ENCODE data around the gene ZNF888. TPM values are rescaled to one million over a fixed set of nuclear protein-coding genes. Genes with fewer than 3 reads are reported as not detected.

The ZNF888 gene
- total RNA-seq, 1 donor from 2014 or later = 8.8 TPM

DNA sequence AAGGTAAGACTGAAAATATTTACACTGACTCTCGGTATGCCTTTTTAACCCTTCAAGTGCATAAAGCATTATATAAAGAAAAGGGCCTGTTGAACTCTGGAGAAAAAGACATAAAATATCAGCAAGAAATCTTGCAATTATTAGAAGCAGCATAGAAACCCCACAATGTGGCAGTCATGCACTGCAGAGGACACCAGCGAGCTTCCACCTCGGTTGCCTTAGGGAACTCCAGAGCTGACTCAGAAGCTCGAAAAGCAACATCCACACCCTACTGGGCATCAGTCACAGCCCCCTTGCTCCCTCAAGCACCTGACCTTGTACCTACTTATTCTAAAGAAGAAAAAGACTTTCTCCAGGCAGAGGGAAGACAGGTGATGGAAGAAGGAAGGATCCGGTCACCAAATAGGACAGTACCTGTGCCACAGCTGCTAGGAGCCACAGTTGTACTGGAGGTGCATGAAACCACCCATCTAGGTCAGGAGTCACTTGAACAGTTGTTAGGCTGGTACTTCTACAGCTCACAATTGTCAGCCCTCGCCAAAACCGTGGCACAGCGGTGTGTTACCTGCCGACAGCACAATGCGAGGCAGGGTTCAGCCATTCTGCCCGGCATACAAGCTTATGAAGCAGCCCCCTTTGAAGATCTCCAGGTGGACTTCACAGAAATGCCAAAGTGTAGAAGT lies 36.5 kb upstream of the ZNF888 start:
- Histone ChIP-seq H3K4me1 (peaks cover 14% of the 10 kb centered on the region), H3K36me3 (peaks cover 18% of the 10 kb centered on the region), H3K27me3 (ENCODE audit: low read depth) (no peaks in the 10 kb centered on the region), H3K27ac (no peak overlapping the region), H3K4me3 (no peak overlapping the region), H3K9me3 (peaks cover 34% of the 10 kb centered on the region)
- ATAC-seq (no peak), DNase-seq (no peak)
- intact Hi-C loops (cut with DNase I) = no loop called here
- TF ChIP-seq, protein P1, sequence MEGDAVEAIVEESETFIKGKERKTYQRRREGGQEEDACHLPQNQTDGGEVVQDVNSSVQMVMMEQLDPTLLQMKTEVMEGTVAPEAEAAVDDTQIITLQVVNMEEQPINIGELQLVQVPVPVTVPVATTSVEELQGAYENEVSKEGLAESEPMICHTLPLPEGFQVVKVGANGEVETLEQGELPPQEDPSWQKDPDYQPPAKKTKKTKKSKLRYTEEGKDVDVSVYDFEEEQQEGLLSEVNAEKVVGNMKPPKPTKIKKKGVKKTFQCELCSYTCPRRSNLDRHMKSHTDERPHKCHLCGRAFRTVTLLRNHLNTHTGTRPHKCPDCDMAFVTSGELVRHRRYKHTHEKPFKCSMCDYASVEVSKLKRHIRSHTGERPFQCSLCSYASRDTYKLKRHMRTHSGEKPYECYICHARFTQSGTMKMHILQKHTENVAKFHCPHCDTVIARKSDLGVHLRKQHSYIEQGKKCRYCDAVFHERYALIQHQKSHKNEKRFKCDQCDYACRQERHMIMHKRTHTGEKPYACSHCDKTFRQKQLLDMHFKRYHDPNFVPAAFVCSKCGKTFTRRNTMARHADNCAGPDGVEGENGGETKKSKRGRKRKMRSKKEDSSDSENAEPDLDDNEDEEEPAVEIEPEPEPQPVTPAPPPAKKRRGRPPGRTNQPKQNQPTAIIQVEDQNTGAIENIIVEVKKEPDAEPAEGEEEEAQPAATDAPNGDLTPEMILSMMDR (IDR thresholded peaks at IDR 0.05) = no peak

DNA sequence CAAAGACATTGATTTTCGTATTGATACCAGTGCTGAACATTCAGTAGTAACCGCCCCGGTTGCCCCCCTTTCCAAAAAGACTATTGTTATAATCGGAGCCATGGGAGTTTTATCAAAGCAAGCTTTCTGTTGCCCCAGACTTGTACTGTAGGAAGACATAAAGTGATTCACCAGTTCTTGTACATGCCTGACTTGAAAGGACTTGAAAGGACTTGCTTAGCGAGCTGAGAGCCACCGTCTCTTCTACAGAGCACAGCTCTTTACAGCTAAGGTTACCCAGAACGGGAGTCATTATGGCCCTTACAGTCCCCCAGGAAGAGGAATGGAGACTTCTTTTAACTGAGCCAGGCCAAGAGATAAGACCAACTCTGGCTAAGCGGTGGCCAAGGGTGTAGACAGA lies 34.4 kb upstream of the ZNF888 start:
- DNase-seq = no peak
- no peak overlapping the region for H3K27ac ChIP-seq
- no peak overlapping the region for H3K4me3 ChIP-seq
- TF ChIP-seq, protein P1 (IDR thresholded peaks at IDR 0.05) = no peak
- peaks cover 49% of the 10 kb centered on the region for H3K9me3 ChIP-seq
- ATAC-seq = no peak
- no peaks in the 10 kb centered on the region for H3K27me3 ChIP-seq (ENCODE audit: low read depth)
- intact Hi-C loops (cut with DNase I) = no loop called here
- H3K36me3 ChIP-seq = peaks cover 34% of the 10 kb centered on the region
- H3K4me1 ChIP-seq = peaks cover 14% of the 10 kb centered on the region

DNA sequence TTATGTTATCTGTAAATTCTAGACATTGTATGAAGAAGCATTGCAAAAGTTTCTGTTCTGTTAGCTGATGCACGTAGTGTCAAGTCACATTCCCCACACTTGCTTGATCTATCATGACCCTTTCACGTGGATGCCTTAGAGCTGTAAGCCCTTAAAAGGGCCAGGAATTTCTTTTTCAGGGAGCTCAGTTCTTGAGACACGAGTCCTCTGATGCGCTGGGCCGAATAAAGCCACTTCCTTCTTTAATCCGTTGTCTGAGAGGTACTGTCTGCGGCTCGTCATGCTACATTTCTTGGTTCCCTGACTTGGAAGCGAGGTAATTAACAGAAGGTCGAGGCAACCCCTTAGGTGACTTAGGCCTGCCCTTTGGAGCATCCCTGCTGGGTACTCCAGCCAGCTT lies 33.7 kb upstream of the ZNF888 start:
- Histone ChIP-seq H3K4me1 (peaks cover 11% of the 10 kb centered on the region), H3K27me3 (ENCODE audit: low read depth) (no peaks in the 10 kb centered on the region), H3K4me3 (no peak overlapping the region), H3K9me3 (peaks cover 55% of the 10 kb centered on the region), H3K27ac (no peak overlapping the region), H3K36me3 (peaks cover 41% of the 10 kb centered on the region)
- no peak for ATAC-seq
- no peak for DNase-seq
- TF ChIP-seq, protein P1 (IDR thresholded peaks at IDR 0.05) = no peak
- intact Hi-C loops (cut with DNase I) = no loop called here

DNA sequence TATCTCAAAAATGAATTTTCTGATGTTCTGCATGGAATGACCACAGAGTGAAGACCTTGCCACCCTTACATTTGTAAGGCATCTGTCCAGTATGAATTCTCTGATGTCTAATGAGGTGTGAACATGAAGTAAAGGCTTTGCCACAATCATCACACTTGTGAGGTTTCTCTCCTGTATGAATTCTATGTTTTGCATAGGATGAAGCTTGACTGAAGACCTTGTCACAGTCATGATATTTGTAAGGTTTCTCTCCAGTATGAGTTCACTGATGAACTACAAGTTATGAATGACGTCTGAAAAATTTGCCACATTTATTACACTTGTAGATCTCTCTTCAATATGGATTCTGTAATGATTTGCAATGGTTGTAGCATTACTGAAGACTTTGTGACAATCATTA lies 26.2 kb upstream of the ZNF888 start:
- Histone ChIP-seq H3K9me3 (peaks cover 72% of the 10 kb centered on the region), H3K27me3 (ENCODE audit: low read depth) (no peaks in the 10 kb centered on the region), H3K4me1 (no peaks in the 10 kb centered on the region), H3K27ac (no peak overlapping the region), H3K36me3 (peaks cover 35% of the 10 kb centered on the region), H3K4me3 (no peak overlapping the region)
- ATAC-seq = no peak
- DNase-seq = no peak
- TF ChIP-seq, protein P1 (IDR thresholded peaks at IDR 0.05) = no peak
- intact Hi-C loops (cut with DNase I) = no loop called here

DNA sequence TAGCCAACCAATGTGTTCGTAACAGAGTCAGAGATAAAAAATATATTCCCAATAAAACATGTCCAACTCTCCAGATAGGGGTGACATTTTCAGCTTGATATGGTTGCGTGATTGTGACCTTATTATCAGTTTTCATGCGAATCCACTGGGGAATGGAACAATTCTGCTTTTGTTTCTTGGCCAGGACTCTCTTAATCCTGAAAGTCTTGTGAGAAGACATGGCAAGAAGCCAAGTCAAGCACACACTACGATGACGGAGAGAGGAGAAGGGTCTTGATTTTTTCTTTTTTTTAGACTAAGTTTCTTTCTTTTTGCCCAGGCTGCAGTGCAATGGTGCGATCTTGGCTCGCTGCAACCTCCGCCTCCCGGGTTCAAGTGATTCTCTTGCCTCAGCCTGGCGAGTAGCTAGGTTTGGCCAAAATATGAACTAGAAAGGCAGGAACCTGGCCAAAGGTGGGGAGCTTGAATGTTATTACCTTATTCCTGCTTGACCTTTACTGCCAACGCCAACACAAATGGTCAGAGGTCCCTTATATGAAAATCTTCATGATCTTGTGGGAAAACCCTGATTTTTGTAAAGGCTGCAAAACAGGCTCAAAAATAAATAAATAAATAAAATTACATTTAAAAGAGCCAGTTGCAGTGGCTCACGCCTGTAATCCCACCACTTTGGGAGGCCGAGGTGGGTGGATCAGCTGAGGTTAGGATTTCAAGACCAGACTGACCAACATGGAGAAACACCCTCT lies 25.0 kb upstream of the ZNF888 start:
- H3K27me3 ChIP-seq (ENCODE audit: low read depth) = no peaks in the 10 kb centered on the region
- no peak for DNase-seq
- TF ChIP-seq, protein P1 (IDR thresholded peaks at IDR 0.05) = no peak
- intact Hi-C loops (cut with DNase I) = no loop called here
- H3K4me3 ChIP-seq = no peak overlapping the region
- H3K9me3 ChIP-seq = peaks cover 65% of the 10 kb centered on the region
- no peak overlapping the region for H3K27ac ChIP-seq
- peaks cover 2% of the 10 kb centered on the region for H3K4me1 ChIP-seq
- H3K36me3 ChIP-seq = peaks cover 27% of the 10 kb centered on the region
- no peak for ATAC-seq
